Fibroblast of lung (primary cell): ENCODE data around the gene ZNF532. TPM values are rescaled to one million over a fixed set of nuclear protein-coding genes. Genes with fewer than 3 reads are reported as not detected.
A peak's percentile ranks its signal among the peaks of the same experiment; 100 is the strongest.
"Not testable (repeated sequence)": the region's sequence is repeated elsewhere in the genome, so short reads cannot be mapped to it uniquely, and the experiment has no call there.

Experiments used
- DNase-seq, 2 donors: peaks; one replicate each; pipeline versions ENCODE4 v3.0.0 to v3.0.0-alpha.2; 2010; ENCODE audit warnings: low read depth in 2 of 2
- H2AFZ ChIP-seq: 2 replicates; pipeline ENCODE4 v1.5.1; 2012; ENCODE audit warnings: low read length, control low read depth, inconsistent platforms
- H3K27ac ChIP-seq: 2 replicates; pipeline ENCODE4 v1.5.1; 2011; ENCODE audit warnings: low read length, control low read depth; ENCODE audit not compliant: insufficient read depth
- H3K27me3 ChIP-seq: 2 replicates; pipeline ENCODE4 v1.5.1; 2011; ENCODE audit warnings: mild to moderate bottlenecking, low read length; ENCODE audit not compliant: control insufficient read depth, insufficient read depth
- H3K36me3 ChIP-seq: 2 replicates; pipeline ENCODE4 v1.5.1; 2011; ENCODE audit warnings: low read length; ENCODE audit not compliant: control insufficient read depth, insufficient read depth
- H3K4me1 ChIP-seq: 2 replicates; pipeline ENCODE4 v1.5.1; 2011; ENCODE audit warnings: low read length; ENCODE audit not compliant: control insufficient read depth, insufficient read depth; ENCODE audit errors: extremely low read depth
- H3K4me2 ChIP-seq: 2 replicates; pipeline ENCODE4 v1.5.1; 2011; ENCODE audit warnings: low read length, control low read depth; ENCODE audit not compliant: insufficient read depth; ENCODE audit errors: extremely low read depth
- H3K4me3 ChIP-seq, 4 experiments: fragments of 200-600 bp in 1 of 4; sonication (generic) in 1 of 4; replicated peaks in 1 of 4; 2 replicates each; pipeline ENCODE4 v1.5.1; 2011 to 2016; ENCODE audit warnings: low read length in 4 of 4, low read depth in 3 of 4, mild to moderate bottlenecking in 3 of 4, control low read depth in 2 of 4, inconsistent platforms in 1 of 4, mixed read lengths in 1 of 4; ENCODE audit not compliant: insufficient read depth in 1 of 4; ENCODE audit errors: control extremely low read depth in 1 of 4
- H3K79me2 ChIP-seq: 2 replicates; pipeline ENCODE4 v1.5.1; 2012; ENCODE audit warnings: mild to moderate bottlenecking, low read length, inconsistent platforms; ENCODE audit not compliant: control insufficient read depth, insufficient read depth
- H3K9ac ChIP-seq: 2 replicates; pipeline ENCODE4 v1.5.1; 2011; ENCODE audit warnings: mild to moderate bottlenecking, low read length, control low read depth; ENCODE audit not compliant: insufficient read depth
- H3K9me3 ChIP-seq: 2 replicates; pipeline ENCODE4 v1.5.1; 2012; ENCODE audit warnings: low read depth, low read length; ENCODE audit not compliant: control insufficient read depth, insufficient read depth
- H4K20me1 ChIP-seq: 2 replicates; pipeline ENCODE4 v1.5.1; 2011; ENCODE audit warnings: low read length; ENCODE audit not compliant: control insufficient read depth, insufficient read depth; ENCODE audit errors: extremely low read depth
- EZH2 ChIP-seq: IDR thresholded peaks from 2 replicates; pipeline ENCODE4 v1.5.1; 2012; ENCODE audit warnings: low read length, control low read depth, mild to moderate bottlenecking; ENCODE audit errors: missing control alignments
- polyA plus RNA-seq, 2 donors: library from polyadenylated mRNA; depleted of rRNA in 1 of 2; stranded (reverse) in 1 of 2; unstranded in 1 of 2; fragments of >200 nt; gene quantifications; 2 replicates each; pipeline ENCODE4 v1.2.1, GENCODE V29; 2011 to 2012; ENCODE audit warnings: missing spikeins in 1 of 2
- total RNA-seq: library from RNA; depleted of rRNA; stranded (reverse); fragments of >200 nt; gene quantifications from 2 replicates; pipeline ENCODE4 v1.2.1, GENCODE V29; 2014
- TF ChIP-seq, protein P1 (sequence below), 2 donors: IDR thresholded peaks in 1 of 2; conservative IDR thresholded peaks in 1 of 2; 1 replicate in 1 of 2; 2 replicates in 1 of 2; pipeline ENCODE4 v1.5.1; 2011 to 2012; ENCODE audit warnings: low read length in 2 of 2, control low read depth in 1 of 2, inconsistent platforms in 1 of 2, low read depth in 1 of 2, mild to moderate bottlenecking in 1 of 2

Gene ZNF532
- total and polyA plus RNA-seq, 2 donors (not counting 1 experiment from before 2014, with no cell fraction given): 57.3 to 64.6 TPM

GRCh38 chr18:58829263-58829662 is 35.4 kb upstream of the ZNF532 start:
- Histone ChIP-seq H3K4me1 (no peaks in the 10 kb centered on the region), H3K9me3 (no peaks in the 10 kb centered on the region), H2AFZ (no peak overlapping the region), H4K20me1 (peaks cover 1% of the 10 kb centered on the region), H3K27me3 (no peaks in the 10 kb centered on the region), H3K36me3 (no peaks in the 10 kb centered on the region), H3K79me2 (no peaks in the 10 kb centered on the region), H3K27ac (no peak overlapping the region), H3K4me3 (no peak overlapping the region), H3K9ac (no peak overlapping the region), H3K4me2 (no peak overlapping the region)
- no peak for TF ChIP-seq EZH2
- TF ChIP-seq, protein P1, sequence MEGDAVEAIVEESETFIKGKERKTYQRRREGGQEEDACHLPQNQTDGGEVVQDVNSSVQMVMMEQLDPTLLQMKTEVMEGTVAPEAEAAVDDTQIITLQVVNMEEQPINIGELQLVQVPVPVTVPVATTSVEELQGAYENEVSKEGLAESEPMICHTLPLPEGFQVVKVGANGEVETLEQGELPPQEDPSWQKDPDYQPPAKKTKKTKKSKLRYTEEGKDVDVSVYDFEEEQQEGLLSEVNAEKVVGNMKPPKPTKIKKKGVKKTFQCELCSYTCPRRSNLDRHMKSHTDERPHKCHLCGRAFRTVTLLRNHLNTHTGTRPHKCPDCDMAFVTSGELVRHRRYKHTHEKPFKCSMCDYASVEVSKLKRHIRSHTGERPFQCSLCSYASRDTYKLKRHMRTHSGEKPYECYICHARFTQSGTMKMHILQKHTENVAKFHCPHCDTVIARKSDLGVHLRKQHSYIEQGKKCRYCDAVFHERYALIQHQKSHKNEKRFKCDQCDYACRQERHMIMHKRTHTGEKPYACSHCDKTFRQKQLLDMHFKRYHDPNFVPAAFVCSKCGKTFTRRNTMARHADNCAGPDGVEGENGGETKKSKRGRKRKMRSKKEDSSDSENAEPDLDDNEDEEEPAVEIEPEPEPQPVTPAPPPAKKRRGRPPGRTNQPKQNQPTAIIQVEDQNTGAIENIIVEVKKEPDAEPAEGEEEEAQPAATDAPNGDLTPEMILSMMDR (conservative IDR thresholded peaks at IDR 0.05 in 1 of 2, IDR thresholded peaks at IDR 0.05 in 1 of 2; ENCODE audit: low read depth in 1 of 2, low read length in 2 of 2): no peak
- DNase-seq: peak in 1 of 2 donors; percentile 74

DNA sequence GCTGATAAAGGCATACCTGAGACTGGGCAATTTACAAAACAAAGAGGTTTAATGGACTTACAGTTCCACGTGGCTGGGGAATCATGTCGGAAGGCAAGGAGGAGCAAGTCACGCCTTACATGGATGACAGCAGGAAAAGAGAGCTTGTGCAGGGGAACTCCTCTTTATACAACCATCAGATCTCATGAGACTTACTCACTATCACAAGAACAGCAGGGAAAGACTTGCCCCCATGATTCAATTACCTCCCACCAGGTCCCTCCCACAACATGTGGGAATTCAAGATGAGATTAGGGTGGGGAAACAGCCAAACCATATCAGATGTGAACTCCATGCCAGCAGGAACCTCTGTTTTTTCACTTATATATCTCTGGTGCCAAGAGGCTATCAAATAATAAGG is 34.8 kb upstream of the ZNF532 start:
- not testable (repeated sequence) for H3K4me3 ChIP-seq, H3K4me1 ChIP-seq, H3K36me3 ChIP-seq, H3K4me2 ChIP-seq, H3K9me3 ChIP-seq, H3K27ac ChIP-seq, H2AFZ ChIP-seq, H3K9ac ChIP-seq, H4K20me1 ChIP-seq, H3K79me2 ChIP-seq, H3K27me3 ChIP-seq
- peak in 1 of 2 donors; percentile 32 for DNase-seq

DNA sequence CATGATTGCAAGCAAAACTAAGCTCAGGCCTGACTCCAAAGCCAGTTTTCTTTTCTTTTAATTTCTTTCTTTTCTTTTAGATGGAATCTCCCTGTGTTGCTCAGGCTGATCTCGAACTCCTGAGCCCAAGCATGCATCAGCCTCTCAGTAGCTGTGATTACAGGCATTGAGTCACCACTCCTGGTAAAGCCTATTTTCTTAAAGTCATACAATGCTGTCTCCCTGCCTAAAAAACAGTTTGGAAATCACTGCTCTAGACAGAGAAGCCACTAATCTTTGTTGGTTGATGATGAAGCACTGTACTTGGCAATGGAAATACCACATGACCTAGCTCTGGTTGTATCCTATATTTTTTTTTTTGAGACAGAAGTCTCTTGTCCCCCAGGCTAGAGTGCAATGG is 33.1 kb upstream of the ZNF532 start:
- H3K27me3 ChIP-seq: no peaks in the 10 kb centered on the region
- no peaks in the 10 kb centered on the region for H3K36me3 ChIP-seq

More for the DNA sequence above, 33.1 kb upstream of the ZNF532 start:
- H2AFZ ChIP-seq: no peak overlapping the region
- H3K79me2 ChIP-seq: no peaks in the 10 kb centered on the region
- TF ChIP-seq EZH2: no peak
- TF ChIP-seq, protein P1 (conservative IDR thresholded peaks at IDR 0.05 in 1 of 2, IDR thresholded peaks at IDR 0.05 in 1 of 2; ENCODE audit: low read depth in 1 of 2, low read length in 2 of 2): no peak
- H4K20me1 ChIP-seq: no peaks in the 10 kb centered on the region
- H3K4me2 ChIP-seq: no peak overlapping the region
- no peaks in the 10 kb centered on the region for H3K4me1 ChIP-seq
- no peak overlapping the region for H3K9ac ChIP-seq
- no peaks in the 10 kb centered on the region for H3K9me3 ChIP-seq
- no peak overlapping the region for H3K4me3 ChIP-seq
- DNase-seq: peak; percentile 31 to 75
- H3K27ac ChIP-seq: no peak overlapping the region
